Upper lobe of left lung (tissue), 4 donors: ENCODE measurements around the gene PPFIA4.

Source experiments
- POLR2A ChIP-seq, 4 donors: fragments of 450-650 bp; IDR thresholded peaks; one replicate each; pipeline ENCODE4 v1.5.1; 2016 to 2017; ENCODE audit warnings: antibody characterized with exemption in 4 of 4, mild to moderate bottlenecking in 2 of 4
- TF ChIP-seq, protein P1 (sequence below), 6 experiments: fragments of 450-650 bp in 4 of 6; fragments of 200-600 bp in 2 of 6; sonication (generic) in 2 of 6; IDR thresholded peaks; one replicate each; pipeline ENCODE4 v1.5.1; 2016 to 2019; ENCODE audit warnings: antibody characterized with exemption in 6 of 6

DNA sequence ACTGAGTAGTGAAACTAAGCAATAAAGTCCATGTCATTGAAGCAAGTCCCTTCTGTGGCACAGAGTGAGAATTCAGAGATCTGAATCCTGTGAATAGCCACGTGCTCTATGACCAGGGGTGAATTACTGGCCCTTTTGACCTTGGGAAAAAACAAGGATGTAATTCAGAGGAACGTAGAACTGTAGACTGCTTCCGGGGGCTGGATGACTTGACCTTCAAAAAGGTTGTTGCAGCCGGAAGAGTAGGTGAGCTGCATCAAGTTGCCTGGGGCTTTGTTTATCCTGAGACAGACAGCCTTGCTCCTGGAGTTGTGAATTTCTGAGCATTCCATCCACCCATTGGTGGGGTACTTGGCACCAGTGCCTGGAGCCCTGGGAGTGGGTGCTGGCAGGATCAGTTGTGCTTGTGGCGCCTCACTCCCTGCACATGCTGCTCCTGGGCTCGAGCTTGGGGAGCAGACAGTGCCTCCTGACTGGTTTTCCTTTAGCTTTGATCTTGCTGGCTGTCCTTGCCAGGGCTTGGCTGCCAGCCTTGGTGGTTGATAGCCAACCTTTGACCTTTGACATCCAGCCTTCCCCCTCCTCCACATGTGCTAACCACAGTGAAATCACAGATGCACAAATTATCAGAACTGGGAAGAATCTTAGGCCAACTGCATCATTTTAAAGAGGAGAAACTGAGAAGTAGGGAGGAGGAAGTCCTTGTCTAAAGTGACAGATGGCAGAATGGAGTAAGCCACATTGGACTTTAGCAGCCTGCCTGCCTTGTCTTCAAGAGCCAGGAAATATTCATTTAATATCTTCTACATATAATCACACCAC lies 75.7 kb downstream of the PPFIA4 start:
- TF ChIP-seq, protein P1, sequence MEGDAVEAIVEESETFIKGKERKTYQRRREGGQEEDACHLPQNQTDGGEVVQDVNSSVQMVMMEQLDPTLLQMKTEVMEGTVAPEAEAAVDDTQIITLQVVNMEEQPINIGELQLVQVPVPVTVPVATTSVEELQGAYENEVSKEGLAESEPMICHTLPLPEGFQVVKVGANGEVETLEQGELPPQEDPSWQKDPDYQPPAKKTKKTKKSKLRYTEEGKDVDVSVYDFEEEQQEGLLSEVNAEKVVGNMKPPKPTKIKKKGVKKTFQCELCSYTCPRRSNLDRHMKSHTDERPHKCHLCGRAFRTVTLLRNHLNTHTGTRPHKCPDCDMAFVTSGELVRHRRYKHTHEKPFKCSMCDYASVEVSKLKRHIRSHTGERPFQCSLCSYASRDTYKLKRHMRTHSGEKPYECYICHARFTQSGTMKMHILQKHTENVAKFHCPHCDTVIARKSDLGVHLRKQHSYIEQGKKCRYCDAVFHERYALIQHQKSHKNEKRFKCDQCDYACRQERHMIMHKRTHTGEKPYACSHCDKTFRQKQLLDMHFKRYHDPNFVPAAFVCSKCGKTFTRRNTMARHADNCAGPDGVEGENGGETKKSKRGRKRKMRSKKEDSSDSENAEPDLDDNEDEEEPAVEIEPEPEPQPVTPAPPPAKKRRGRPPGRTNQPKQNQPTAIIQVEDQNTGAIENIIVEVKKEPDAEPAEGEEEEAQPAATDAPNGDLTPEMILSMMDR (IDR thresholded peaks at IDR 0.05), result no peak
- TF ChIP-seq POLR2A (IDR thresholded peaks at IDR 0.05), result no peak
